K562 (cell line): ENCODE results near the gene UIMC1.

Experiments used
- MTA1 ChIP-seq: fragments of 450-650 bp; IDR thresholded peaks from 2 replicates; pipeline ENCODE4 v1.6.1; 2017; ENCODE audit warnings: borderline replicate concordance
- POLR2B ChIP-seq: fragments of 450-650 bp; IDR thresholded peaks from 2 replicates; pipeline ENCODE4 v1.6.1; 2018; ENCODE audit warnings: low read depth; ENCODE audit not compliant: partially characterized antibody

DNA sequence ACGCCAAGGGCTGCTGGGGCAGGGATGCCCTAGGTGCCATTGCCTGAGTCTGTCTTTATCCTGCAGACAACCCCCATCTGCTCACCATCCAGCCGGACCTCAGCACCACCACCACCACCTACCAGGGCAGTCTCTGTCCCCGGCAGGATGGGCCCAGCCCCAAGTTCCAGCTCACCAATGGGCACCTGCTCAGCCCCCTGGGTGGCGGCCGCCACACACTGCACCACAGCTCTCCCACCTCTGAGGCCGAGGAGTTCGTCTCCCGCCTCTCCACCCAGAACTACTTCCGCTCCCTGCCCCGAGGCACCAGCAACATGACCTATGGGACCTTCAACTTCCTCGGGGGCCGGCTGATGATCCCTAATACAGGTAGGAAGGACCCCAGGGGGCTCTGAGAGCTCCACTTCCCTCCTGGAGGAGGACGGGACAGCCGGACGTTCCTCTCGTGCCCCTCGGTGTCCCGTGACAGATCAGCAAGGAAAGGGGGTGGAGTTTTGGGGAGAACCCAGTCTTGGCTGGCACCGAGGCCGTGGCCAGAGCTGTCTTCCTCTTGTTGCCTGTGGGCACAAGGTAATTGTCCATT is 132.3 kb downstream of the UIMC1 start:
- TF ChIP-seq MTA1 (no peak), POLR2B (no peak)
